ENCODE results near the gene NDUFB11.

NDUFB11 gene

GRCh38 chrX:47144626-47145394 is at the start of gene NDUFB11, which contains the start of gene RBM10:
Gene NDUFB11 (minus strand): TSS chrX:47144702. CDS start chrX:47144679, 23 bp downstream.
Gene RBM10 (plus strand): TSS chrX:47145221. CDS start chrX:47147482, 2,261 bp downstream.
- TF ChIP-seq GATA3 (IDR thresholded peaks at IDR 0.05; ENCODE audit: low read depth, low read length) (no peak), GATA2 (IDR thresholded peaks at IDR 0.05; ENCODE audit: low read depth, low read length) (peak; percentile 54; the same call in 1 of the 2 replicates)

DNA sequence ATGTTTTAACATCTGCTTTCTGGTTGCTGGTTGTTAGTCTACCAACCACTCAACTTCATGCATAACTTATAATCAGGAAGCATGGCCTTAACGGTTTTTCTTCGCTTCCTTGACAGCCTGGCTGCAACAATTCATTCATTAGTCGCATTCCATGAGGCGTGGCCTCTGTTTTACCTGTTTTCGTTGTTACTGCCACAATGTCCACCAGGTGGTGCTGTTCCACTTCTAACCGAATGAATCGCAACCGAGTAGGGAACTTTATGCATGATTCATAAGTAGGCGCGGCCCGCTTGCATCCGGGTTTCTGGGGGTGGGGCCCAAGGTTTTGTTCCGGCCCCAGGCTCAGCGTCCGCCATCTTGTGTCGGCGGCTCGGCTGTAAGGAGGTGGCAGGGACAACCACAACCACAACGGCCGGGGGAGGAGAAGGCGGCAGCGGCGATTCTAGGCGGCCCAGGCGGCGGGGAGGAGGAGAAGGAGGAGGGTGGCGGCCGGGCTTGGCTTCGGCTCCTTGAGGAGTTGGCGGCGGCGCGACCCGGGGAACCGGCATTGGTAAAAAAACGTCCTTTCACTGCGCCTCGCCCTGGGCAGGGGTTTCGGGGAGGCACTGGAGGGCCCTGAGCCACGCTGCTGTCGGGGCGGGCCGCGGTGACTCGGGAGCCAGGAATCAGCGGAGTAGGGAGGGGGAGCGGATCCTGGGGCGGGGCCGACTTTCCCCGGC is 49.1 kb upstream of the NDUFB11 start, which contains the start of gene UBA1:
Gene UBA1, plus strand, starts transcription at position 355 of the 719 bp plus-strand sequence. CDS start 4,974 bp downstream, outside the sequence.
- TF ChIP-seq GATA3 (IDR thresholded peaks at IDR 0.05; ENCODE audit: low read depth, low read length) (no peak), GATA2 (IDR thresholded peaks at IDR 0.05; ENCODE audit: low read depth, low read length) (no peak)

DNA sequence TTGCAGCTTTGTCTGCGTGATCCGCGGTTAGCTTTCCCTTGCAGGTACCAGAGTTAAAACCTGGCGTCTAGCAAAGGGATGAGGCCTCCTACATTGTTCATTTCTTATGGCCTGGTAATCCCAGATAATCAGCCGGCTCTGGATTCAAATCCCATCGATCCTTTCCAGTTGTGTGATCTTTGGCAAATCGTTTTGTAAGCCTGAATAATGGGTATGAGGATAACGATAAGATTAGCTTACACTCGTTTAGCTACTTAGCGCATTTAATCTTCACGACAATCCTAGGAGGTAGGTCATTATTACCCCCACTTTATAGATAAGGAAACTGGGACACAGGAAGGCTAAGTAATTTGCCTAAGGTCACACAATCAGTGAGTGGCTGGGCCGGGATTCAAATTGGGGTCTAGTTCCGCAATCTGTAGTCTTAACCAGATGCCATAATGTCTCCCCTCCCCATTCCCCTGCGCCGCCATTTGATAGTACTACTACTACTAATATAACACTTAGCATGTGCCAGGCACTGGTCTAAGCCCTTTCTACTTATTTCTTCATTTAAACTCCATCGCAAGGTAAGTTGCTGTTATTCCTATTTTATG is 47.4 kb upstream of the NDUFB11 start:
- TF ChIP-seq GATA2 (IDR thresholded peaks at IDR 0.05; ENCODE audit: low read depth, low read length) (no peak), GATA3 (IDR thresholded peaks at IDR 0.05; ENCODE audit: low read depth, low read length) (no peak)

DNA sequence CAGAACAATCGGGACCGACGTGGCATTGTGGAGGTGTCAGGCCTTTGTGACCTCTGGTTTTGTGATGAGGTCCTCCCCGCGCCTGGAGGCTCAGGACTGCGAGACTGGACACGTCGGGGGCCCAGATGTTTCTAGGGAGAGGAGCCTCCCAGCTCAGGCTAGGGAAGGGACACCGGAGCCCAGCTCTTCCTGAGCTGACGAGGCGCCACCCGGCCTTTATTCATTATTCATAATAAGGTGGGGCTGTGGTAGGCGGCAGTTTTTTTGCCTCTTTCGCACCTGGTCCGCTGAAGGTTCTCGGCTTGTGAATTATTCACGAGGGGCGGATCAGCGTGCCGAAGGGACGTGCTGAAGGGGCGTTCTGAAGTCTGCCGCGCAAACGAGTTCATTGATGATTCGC is 46.8 kb upstream of the NDUFB11 start:
- no peak for TF ChIP-seq GATA3 (IDR thresholded peaks at IDR 0.05; ENCODE audit: low read depth, low read length)
- no peak for TF ChIP-seq GATA2 (IDR thresholded peaks at IDR 0.05; ENCODE audit: low read depth, low read length)

GRCh38 chrX:47190445-47191269 is 46.2 kb upstream of the NDUFB11 start:
- TF ChIP-seq GATA2 (IDR thresholded peaks at IDR 0.05; ENCODE audit: low read depth, low read length) (no peak), GATA3 (IDR thresholded peaks at IDR 0.05; ENCODE audit: low read depth, low read length) (no peak)

DNA sequence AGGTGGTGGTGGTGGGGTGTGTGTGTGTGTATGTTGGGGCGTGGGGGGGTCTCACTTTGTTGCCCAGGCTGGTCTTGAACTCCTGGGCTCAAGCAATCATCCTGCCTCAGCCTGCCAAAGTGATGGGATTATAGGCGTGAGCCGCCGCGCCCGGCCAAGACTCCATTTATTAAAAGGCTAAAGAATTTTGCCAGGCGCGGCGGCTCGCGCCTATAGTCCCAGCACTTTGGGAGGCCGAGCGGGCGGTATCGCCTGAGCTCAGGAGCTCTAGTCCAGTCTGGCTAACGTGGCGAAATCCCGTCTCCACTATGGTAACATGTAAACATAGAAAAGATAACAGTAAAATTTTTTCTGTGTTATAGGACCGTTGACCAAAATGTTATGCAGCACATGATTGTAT is 45.4 kb upstream of the NDUFB11 start:
- TF ChIP-seq GATA2 (IDR thresholded peaks at IDR 0.05; ENCODE audit: low read depth, low read length) (no peak), GATA3 (IDR thresholded peaks at IDR 0.05; ENCODE audit: low read depth, low read length) (no peak)

- no peak for TF ChIP-seq GATA2 (IDR thresholded peaks at IDR 0.05; ENCODE audit: low read depth, low read length)
- TF ChIP-seq GATA3 (IDR thresholded peaks at IDR 0.05; ENCODE audit: low read depth, low read length), result no peak
Observed at GRCh38 chrX:47187106-47187677, 42.7 kb upstream of the NDUFB11 start.

DNA sequence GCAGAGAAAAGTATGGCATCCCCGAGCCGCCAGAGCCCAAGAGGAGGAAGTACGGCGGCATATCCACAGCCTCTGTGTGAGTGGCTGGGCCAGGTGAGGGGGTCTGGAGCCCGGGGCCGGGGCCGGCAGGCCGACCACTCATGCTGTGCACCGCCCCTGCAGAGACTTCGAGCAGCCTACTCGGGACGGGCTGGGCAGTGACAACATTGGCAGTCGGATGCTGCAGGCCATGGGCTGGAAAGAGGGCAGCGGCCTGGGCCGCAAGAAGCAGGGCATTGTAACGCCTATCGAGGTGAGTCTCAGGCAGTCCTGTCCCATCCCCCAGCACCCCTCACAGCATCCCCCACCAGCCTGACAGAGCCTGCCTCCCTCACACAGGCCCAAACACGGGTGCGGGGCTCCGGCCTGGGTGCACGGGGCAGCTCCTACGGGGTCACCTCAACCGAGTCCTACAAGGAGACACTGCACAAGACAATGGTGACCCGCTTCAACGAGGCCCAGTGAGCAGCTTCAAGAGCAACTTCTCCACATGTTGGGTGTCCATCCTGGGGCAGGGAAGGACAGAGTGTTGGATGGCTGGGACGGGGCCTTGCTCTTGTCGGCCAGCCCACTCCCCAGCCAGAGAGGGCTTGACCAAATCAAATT is 41.7 kb upstream of the NDUFB11 start:
- no peak for TF ChIP-seq GATA3 (IDR thresholded peaks at IDR 0.05; ENCODE audit: low read depth, low read length)
- TF ChIP-seq GATA2 (IDR thresholded peaks at IDR 0.05; ENCODE audit: low read depth, low read length), result no peak

DNA sequence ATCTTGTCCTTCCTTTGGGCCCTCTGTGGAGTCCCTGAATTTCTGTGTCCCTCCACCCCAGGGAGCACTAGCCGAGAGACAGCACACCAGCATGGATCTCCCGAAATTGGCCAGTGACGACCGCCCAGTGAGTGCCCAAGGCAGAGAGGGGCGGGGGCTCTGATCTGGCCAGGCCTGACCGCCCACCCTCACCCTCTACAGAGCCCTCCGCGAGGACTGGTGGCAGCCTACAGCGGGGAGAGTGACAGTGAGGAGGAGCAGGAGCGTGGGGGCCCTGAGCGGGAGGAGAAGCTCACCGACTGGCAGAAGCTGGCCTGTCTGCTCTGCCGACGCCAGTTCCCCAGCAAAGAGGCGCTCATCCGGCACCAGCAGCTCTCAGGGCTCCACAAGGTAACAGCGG is 40.7 kb upstream of the NDUFB11 start:
- TF ChIP-seq GATA2 (IDR thresholded peaks at IDR 0.05; ENCODE audit: low read depth, low read length), result no peak
- TF ChIP-seq GATA3 (IDR thresholded peaks at IDR 0.05; ENCODE audit: low read depth, low read length), result no peak

- TF ChIP-seq GATA2 (IDR thresholded peaks at IDR 0.05; ENCODE audit: low read depth, low read length) (no peak), GATA3 (IDR thresholded peaks at IDR 0.05; ENCODE audit: low read depth, low read length) (no peak)
Observed at GRCh38 chrX:47184486-47184885, 40.0 kb upstream of the NDUFB11 start.

DNA sequence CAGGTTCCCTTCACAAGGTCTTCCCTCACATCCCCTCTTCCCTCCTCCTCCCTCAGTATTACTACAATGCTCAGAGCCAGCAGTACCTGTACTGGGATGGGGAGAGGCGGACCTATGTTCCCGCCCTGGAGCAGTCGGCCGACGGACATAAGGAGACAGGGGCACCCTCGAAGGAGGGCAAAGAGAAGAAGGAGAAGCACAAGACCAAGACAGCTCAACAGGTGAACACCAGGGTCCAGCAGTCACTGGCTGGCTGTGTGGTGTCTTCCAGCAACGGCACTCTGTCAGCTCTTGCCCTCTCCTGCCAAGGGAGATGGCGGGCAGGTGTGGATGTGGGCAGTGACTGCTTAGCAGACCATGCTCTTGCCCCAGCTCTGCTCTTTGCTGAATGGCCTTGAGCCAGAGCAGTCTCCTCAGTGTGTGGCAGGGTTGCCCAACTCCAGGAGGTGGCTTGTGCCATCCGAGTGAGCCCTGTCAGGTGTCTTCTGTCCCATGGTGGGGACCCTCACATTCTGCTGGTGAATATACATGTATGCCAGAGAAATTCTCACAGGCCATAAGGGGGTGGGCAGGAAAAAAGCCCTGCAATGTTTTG is 37.7 kb upstream of the NDUFB11 start:
- TF ChIP-seq GATA2 (IDR thresholded peaks at IDR 0.05; ENCODE audit: low read depth, low read length), result no peak
- TF ChIP-seq GATA3 (IDR thresholded peaks at IDR 0.05; ENCODE audit: low read depth, low read length), result no peak

DNA sequence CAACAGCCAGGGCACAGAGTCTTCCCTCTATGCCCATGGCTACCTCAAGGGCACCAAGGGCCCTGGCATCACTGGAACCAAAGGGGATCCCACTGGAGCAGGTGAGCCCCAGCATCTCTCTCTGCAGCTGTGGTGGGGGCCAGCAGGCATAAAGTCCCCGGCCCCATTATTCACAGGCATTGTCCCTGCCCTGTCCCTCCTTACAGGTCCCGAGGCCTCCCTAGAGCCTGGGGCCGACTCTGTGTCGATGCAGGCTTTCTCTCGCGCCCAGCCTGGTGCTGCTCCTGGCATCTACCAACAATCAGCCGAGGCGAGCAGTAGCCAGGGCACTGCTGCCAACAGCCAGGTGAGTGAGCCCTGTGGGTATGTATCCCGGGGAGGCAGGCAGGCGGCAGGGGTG is 36.8 kb upstream of the NDUFB11 start:
- TF ChIP-seq GATA2 (IDR thresholded peaks at IDR 0.05; ENCODE audit: low read depth, low read length) (no peak), GATA3 (IDR thresholded peaks at IDR 0.05; ENCODE audit: low read depth, low read length) (no peak)
